K562 (cell line): Measurements from ENCODE around the gene PCDH9. TPM values are rescaled to one million over a fixed set of nuclear protein-coding genes. Genes with fewer than 3 reads are reported as not detected.

Experiments used
- ATAC-seq: fragments of 200-7000 bp; cut with Tn5 transposase; 3 replicates; pipeline ENCODE4 v1.9.1; 2020; ENCODE audit warnings: moderate library complexity
- BruUV-seq: library from RNA; stranded (reverse); fragments of 400-500 nt; replicated peaks from 2 replicates; lab custom pipeline; 2021; lab: Mats Ljungman, UMichigan
- CTCF ChIA-PET: fragments of 300-600 bp; formaldehyde crosslinking; extraction: SDS; loops from one replicate; lab custom pipeline; 2021; ENCODE audit warnings: low intra/inter-chr PET ratio; lab: Yijun Ruan, JAX
- POLR2A ChIA-PET: fragments of 300-600, 350-650 bp; sonication (Branson Sonifier 250); formaldehyde crosslinking; extraction: SDS; loops from one replicate; lab custom pipeline; 2021; ENCODE audit warnings: antibody characterized with exemption, inconsistent platforms; lab: Yijun Ruan, JAX
- DNase-seq, 4 experiments: peaks; one replicate each; pipeline versions ENCODE4 v3.0.0 to v3.0.0-alpha.2; 2011 to 2018; ENCODE audit warnings: low spot score in 3 of 4, mixed read lengths in 3 of 4; ENCODE audit errors: extremely low read depth in 1 of 4
- FAIRE-seq: peaks from 2 replicates; lab custom pipeline; 2011; peaks lifted over from hg19 to GRCh38; lab: Jason Lieb, UNC
- H2AFZ ChIP-seq: 2 replicates; pipeline ENCODE4 v1.6.0; 2011; ENCODE audit warnings: low read depth, low read length, control low read depth, inconsistent platforms
- H3K27ac ChIP-seq: fragments of 200-600 bp; 3 replicates; pipeline ENCODE4 v1.8.0; 2011; ENCODE audit warnings: low read depth, mild to moderate bottlenecking, control low read depth, inconsistent platforms, low read length, moderate library complexity, mixed read lengths; ENCODE audit errors: extremely low read depth
- H3K27me3 ChIP-seq, 2 experiments: fragments of 300-600 bp in 1 of 2; 2 replicates in 1 of 2; 3 replicates in 1 of 2; pipeline versions ENCODE4 v1.6.0 to v1.8.0; 2011; ENCODE audit warnings: inconsistent platforms in 2 of 2, low read length in 2 of 2, mild to moderate bottlenecking in 1 of 2, mixed read lengths in 1 of 2, moderate library complexity in 1 of 2; ENCODE audit not compliant: control insufficient read depth in 2 of 2, insufficient read depth in 2 of 2
- H3K36me3 ChIP-seq: fragments of 300-600 bp; 3 replicates; pipeline ENCODE4 v1.8.0; 2011; ENCODE audit warnings: mild to moderate bottlenecking, low read length, inconsistent platforms; ENCODE audit not compliant: control insufficient read depth, insufficient read depth
- H3K4me1 ChIP-seq, 2 experiments: fragments of 200-600 bp in 1 of 2; replicated peaks in 1 of 2; 2 replicates in 1 of 2; 3 replicates in 1 of 2; pipeline versions ENCODE4 v1.5.1 to v1.8.0; 2011; ENCODE audit warnings: inconsistent platforms in 2 of 2, low read length in 2 of 2, mild to moderate bottlenecking in 1 of 2, mixed read lengths in 1 of 2, moderate library complexity in 1 of 2; ENCODE audit not compliant: control insufficient read depth in 2 of 2, insufficient read depth in 2 of 2
- H3K4me2 ChIP-seq: 2 replicates; pipeline ENCODE4 v1.6.1; 2011; ENCODE audit warnings: low read length, control low read depth, inconsistent platforms, mixed read lengths; ENCODE audit not compliant: insufficient read depth
- H3K4me3 ChIP-seq: fragments of 200-600 bp; sonication (generic), shearing (Covaris generic); 2 replicates; pipeline ENCODE4 v1.5.1; 2016; ENCODE audit warnings: control low read depth, inconsistent platforms
- H3K79me2 ChIP-seq: fragments of 200-600 bp; 3 replicates; pipeline ENCODE4 v1.8.0; 2011; ENCODE audit warnings: low read length, inconsistent platforms; ENCODE audit not compliant: control insufficient read depth, insufficient read depth
- H3K9ac ChIP-seq, 2 experiments: 2 replicates each; pipeline versions ENCODE4 v1.6.0 to v1.6.1; 2011; ENCODE audit warnings: low read depth in 2 of 2, low read length in 2 of 2, control low read depth in 1 of 2, inconsistent platforms in 1 of 2, mild to moderate bottlenecking in 1 of 2, mixed read lengths in 1 of 2; ENCODE audit not compliant: insufficient read depth in 1 of 2
- H3K9me1 ChIP-seq: one replicate; pipeline ENCODE4 v1.6.0; 2011; ENCODE audit warnings: inconsistent platforms, mild to moderate bottlenecking, low read length, moderate library complexity; ENCODE audit not compliant: control insufficient read depth, insufficient read depth
- H3K9me3 ChIP-seq: replicated peaks from 2 replicates; pipeline ENCODE4 v1.5.1; 2011; ENCODE audit warnings: low read depth, low read length, inconsistent platforms; ENCODE audit not compliant: control insufficient read depth, insufficient read depth
- H4K20me1 ChIP-seq: replicated peaks from 2 replicates; pipeline ENCODE4 v1.6.1; 2011; ENCODE audit warnings: low read length, inconsistent platforms, mixed read lengths; ENCODE audit not compliant: control insufficient read depth, insufficient read depth
- BACH1 ChIP-seq: fragments of 200-800 bp; sonication (Bioruptor generic); IDR thresholded peaks from 2 replicates; pipeline ENCODE4 v1.6.1; 2016; ENCODE audit warnings: missing genetic modification characterization, missing compliant biosample characterization
- ETV1 ChIP-seq: fragments of 450-650 bp; conservative IDR thresholded peaks from 2 replicates; pipeline ENCODE4 v1.6.1; 2016; ENCODE audit warnings: missing genetic modification characterization, control low read depth, low read depth, missing compliant biosample characterization
- FIP1L1 ChIP-seq: fragments of 200-400 bp; formaldehyde crosslinking; IDR thresholded peaks from 2 replicates; pipeline ENCODE4 v1.6.1; 2018; ENCODE audit warnings: mild to moderate bottlenecking, low read depth, low read length; ENCODE audit not compliant: poor library complexity, severe bottlenecking
- FOXA1 ChIP-seq: fragments of 450-650 bp; IDR thresholded peaks from 2 replicates; pipeline ENCODE4 v1.6.1; 2016; ENCODE audit warnings: mild to moderate bottlenecking, borderline replicate concordance
- IRF1 ChIP-seq: sonication (generic); formaldehyde crosslinking; IDR thresholded peaks from 2 replicates; pipeline ENCODE4 v1.8.0; 2022; ENCODE audit warnings: missing genetic modification reagents, mild to moderate bottlenecking, borderline replicate concordance
- KLF13 ChIP-seq: fragments of 450-650 bp; IDR thresholded peaks from 2 replicates; pipeline ENCODE4 v1.6.1; 2016; ENCODE audit warnings: missing genetic modification characterization, low read depth, mild to moderate bottlenecking, missing compliant biosample characterization, moderate library complexity, borderline replicate concordance
- SRSF7 ChIP-seq: fragments of 200-400 bp; formaldehyde crosslinking; optimal IDR thresholded peaks from 2 replicates; pipeline ENCODE3; 2017; ENCODE audit warnings: mild to moderate bottlenecking, low read depth, low read length
- WGBS: fragments of 100-300 bp; shearing (Covaris generic); methylation state at CpG from one replicate; pipeline ENCODE4 v1.1.6; 2016; ENCODE audit warnings: low coverage, mixed read lengths; ENCODE audit not compliant: insufficient coverage; ENCODE audit errors: missing lambda C conversion rate; 5-methylcytosine and 5-hydroxymethylcytosine counted together
- in situ Hi-C: fragments of 300-500 bp; cut with MboI; formaldehyde crosslinking; loops from 4 replicates; pipeline ENCODE4 v1.15.0; 2018; ENCODE audit warnings: inconsistent platforms, mixed read lengths
- intact Hi-C: fragments of 100-400 bp; cut with micrococcal nuclease; formaldehyde crosslinking; loops from 2 replicates; pipeline ENCODE4 v1.14.2; 2022
- polyA plus RNA-seq, 8 experiments: library from polyadenylated mRNA; depleted of rRNA in 4 of 8; stranded (reverse) in 5 of 8; unstranded in 3 of 8; fragments of >200 nt; fragmentation: Nextera tagmentation in 2 of 8; fragmentation: Illumina TruSeq in 1 of 8; extraction: Ambion mirVana in 2 of 8; extraction: Trizol in 1 of 8; gene quantifications; 2 replicates each; pipeline versions ENCODE4 v1.2.1 to v1.2.3, GENCODE V29; 2011 to 2014; ENCODE audit warnings: inconsistent platforms in 1 of 8, missing spikeins in 1 of 8
- total RNA-seq, 7 experiments: library from RNA; depleted of rRNA in 6 of 7; stranded (reverse); fragments of >200 nt in 6 of 7; fragmentation: Illumina TruSeq in 2 of 7; extraction: Trizol in 2 of 7; gene quantifications; 2 replicates each; pipeline versions ENCODE4 v1.2.1 to v1.2.3, GENCODE V29; 2011 to 2021; ENCODE audit warnings: low replicate concordance in 1 of 7

The PCDH9 gene
- total and polyA plus RNA-seq, 9 of the 15 experiments (the other 6 are each of a cell fraction or from before 2014, with no cell fraction given), result 1.1 to 6.7 (median 4.9) TPM

GRCh38 chr13:67086260-67086659 lies 143.9 kb downstream of the PCDH9 start:
- TF ChIP-seq BACH1 (tag) (no peak), KLF13 (tag) (no peak), IRF1 (CRISPR knock-in tag) (no peak), FIP1L1 (no peak), FOXA1 (no peak), SRSF7 (no peak), ETV1 (no peak)
- no peak for DNase-seq

More at GRCh38 chr13:67086260-67086659, 143.9 kb downstream of the PCDH9 start:
- WGBS, result 19% methylated on average over 1 of the region's 2 CpGs
- H3K4me1 ChIP-seq, result peaks cover 0 to 2% of the 10 kb centered on the region in 2 experiments; a peak in 1 of 5 replicates
- no peaks in the 10 kb centered on the region for H3K9me3 ChIP-seq
- ChIA-PET POLR2A (no interaction called here), CTCF (no interaction called here)
- no peaks in the 10 kb centered on the region for H4K20me1 ChIP-seq
- H3K9ac ChIP-seq, result no peak overlapping the region
- 0 out of 3 replicates have a peak, but pooled peaks cover 2% of the 10 kb centered on the region for H3K79me2 ChIP-seq
- no peak overlapping the region for H2AFZ ChIP-seq
- no peaks in the 10 kb centered on the region for H3K36me3 ChIP-seq
- no TSS peak for BruUV-seq
- FAIRE-seq (no peak), ATAC-seq (no peak)
- no peak overlapping the region for H3K4me2 ChIP-seq
- in situ Hi-C loops, result no loop called here
- intact Hi-C loops, result no loop called here
- H3K27me3 ChIP-seq, result no peaks in the 10 kb centered on the region
- H3K9me1 ChIP-seq, result no peaks in the 10 kb centered on the region
- no peak overlapping the region for H3K4me3 ChIP-seq
- no peak overlapping the region for H3K27ac ChIP-seq
